Peyer's patch (tissue), 4 donors: ENCODE measurements around the gene WDR48.

Source experiments
- POLR2A ChIP-seq, 2 donors: fragments of 450-650 bp; IDR thresholded peaks; one replicate each; pipeline ENCODE4 v1.5.1; 2017; ENCODE audit warnings: antibody characterized with exemption in 2 of 2, mild to moderate bottlenecking in 2 of 2, moderate library complexity in 2 of 2
- TF ChIP-seq, protein P1 (sequence below), 6 experiments: fragments of 450-650 bp in 4 of 6; fragments of 200-600 bp in 2 of 6; sonication (generic) in 1 of 6; IDR thresholded peaks; one replicate each; pipeline ENCODE4 v1.5.1; 2017 to 2019; ENCODE audit warnings: antibody characterized with exemption in 6 of 6, mild to moderate bottlenecking in 3 of 6, moderate library complexity in 1 of 6

GRCh38 chr3:39052583-39052982 is 767 bp downstream of the WDR48 start:
- no peak for TF ChIP-seq POLR2A (IDR thresholded peaks at IDR 0.05)
- TF ChIP-seq, protein P1, sequence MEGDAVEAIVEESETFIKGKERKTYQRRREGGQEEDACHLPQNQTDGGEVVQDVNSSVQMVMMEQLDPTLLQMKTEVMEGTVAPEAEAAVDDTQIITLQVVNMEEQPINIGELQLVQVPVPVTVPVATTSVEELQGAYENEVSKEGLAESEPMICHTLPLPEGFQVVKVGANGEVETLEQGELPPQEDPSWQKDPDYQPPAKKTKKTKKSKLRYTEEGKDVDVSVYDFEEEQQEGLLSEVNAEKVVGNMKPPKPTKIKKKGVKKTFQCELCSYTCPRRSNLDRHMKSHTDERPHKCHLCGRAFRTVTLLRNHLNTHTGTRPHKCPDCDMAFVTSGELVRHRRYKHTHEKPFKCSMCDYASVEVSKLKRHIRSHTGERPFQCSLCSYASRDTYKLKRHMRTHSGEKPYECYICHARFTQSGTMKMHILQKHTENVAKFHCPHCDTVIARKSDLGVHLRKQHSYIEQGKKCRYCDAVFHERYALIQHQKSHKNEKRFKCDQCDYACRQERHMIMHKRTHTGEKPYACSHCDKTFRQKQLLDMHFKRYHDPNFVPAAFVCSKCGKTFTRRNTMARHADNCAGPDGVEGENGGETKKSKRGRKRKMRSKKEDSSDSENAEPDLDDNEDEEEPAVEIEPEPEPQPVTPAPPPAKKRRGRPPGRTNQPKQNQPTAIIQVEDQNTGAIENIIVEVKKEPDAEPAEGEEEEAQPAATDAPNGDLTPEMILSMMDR (IDR thresholded peaks at IDR 0.05) = no peak
